GM23338 (cell line): ENCODE data around the gene WDR73. TPM values are rescaled to one million over a fixed set of nuclear protein-coding genes. Genes with fewer than 3 reads are reported as not detected.
A peak's percentile ranks its signal among the peaks of the same experiment; 100 is the strongest.

Experiments
- ATAC-seq: fragments of 200-7000 bp; cut with Tn5 transposase; 3 replicates; pipeline ENCODE4 v1.9.1; 2020
- DNase-seq: peaks from one replicate; pipeline ENCODE4 v3.0.0-alpha.2; 2015; ENCODE audit warnings: low spot score
- H2AFZ ChIP-seq: fragments of 200-600 bp; sonication (generic); 2 replicates; pipeline ENCODE4 v1.8.0; 2016; ENCODE audit warnings: antibody characterized with exemption, mild to moderate bottlenecking, moderate library complexity
- H3F3A ChIP-seq: fragments of 200-600 bp; sonication (generic); replicated peaks from 2 replicates; pipeline ENCODE4 v1.8.0; 2017; ENCODE audit warnings: antibody characterized with exemption, mixed run types, low read depth
- H3K27ac ChIP-seq: fragments of 200-600 bp; sonication (generic); 2 replicates; pipeline ENCODE4 v1.6.1; 2016; ENCODE audit warnings: low read depth
- H3K27me3 ChIP-seq: fragments of 200-600 bp; sonication (generic); 2 replicates; pipeline ENCODE4 v1.8.0; 2016; ENCODE audit warnings: mild to moderate bottlenecking, mixed run types, moderate library complexity; ENCODE audit not compliant: insufficient read depth
- H3K36me3 ChIP-seq: fragments of 200-600 bp; sonication (generic); 2 replicates; pipeline ENCODE4 v1.8.0; 2016; ENCODE audit warnings: mild to moderate bottlenecking; ENCODE audit not compliant: insufficient read depth
- H3K4me1 ChIP-seq: fragments of 200-600 bp; sonication (generic); 2 replicates; pipeline ENCODE4 v1.8.0; 2016; ENCODE audit warnings: mild to moderate bottlenecking, moderate library complexity; ENCODE audit not compliant: insufficient read depth
- H3K4me2 ChIP-seq: fragments of 200-600 bp; sonication (generic); 2 replicates; pipeline ENCODE4 v1.7.1; 2017; ENCODE audit warnings: mixed run types
- H3K4me3 ChIP-seq: fragments of 200-600 bp; sonication (generic); 2 replicates; pipeline ENCODE4 v1.6.1; 2016; ENCODE audit warnings: mixed run types
- H3K79me2 ChIP-seq: fragments of 200-600 bp; sonication (generic); replicated peaks from 2 replicates; pipeline ENCODE4 v1.8.0; 2017; ENCODE audit warnings: mild to moderate bottlenecking; ENCODE audit not compliant: insufficient read depth
- H3K9me2 ChIP-seq: fragments of 200-600 bp; sonication (generic); 2 replicates; pipeline ENCODE4 v1.8.0; 2017; ENCODE audit not compliant: insufficient read depth
- H4K20me1 ChIP-seq: fragments of 200-600 bp; sonication (generic); replicated peaks from 2 replicates; pipeline ENCODE4 v1.8.0; 2017; ENCODE audit warnings: mild to moderate bottlenecking; ENCODE audit not compliant: insufficient read depth
- H3K27ac Mint-ChIP-seq: 2 replicates; pipeline ENCODE4 v1.8.0; 2020; ENCODE audit warnings: inconsistent platforms, mild to moderate bottlenecking, moderate library complexity, mixed read lengths
- H3K27me3 Mint-ChIP-seq: 3 replicates; pipeline ENCODE4 v1.8.0; 2022; ENCODE audit warnings: low read depth, mild to moderate bottlenecking, moderate library complexity, mixed read lengths, inconsistent platforms; ENCODE audit not compliant: insufficient read depth, poor library complexity
- H3K36me3 Mint-ChIP-seq: 3 replicates; pipeline ENCODE4 v1.8.0; 2021; ENCODE audit warnings: low read depth, mild to moderate bottlenecking, inconsistent platforms, moderate library complexity, mixed read lengths
- H3K4me1 Mint-ChIP-seq: 3 replicates; pipeline ENCODE4 v1.8.0; 2020; ENCODE audit warnings: mild to moderate bottlenecking, inconsistent platforms, mixed read lengths
- H3K4me3 Mint-ChIP-seq: 3 replicates; pipeline ENCODE4 v1.8.0; 2021; ENCODE audit warnings: moderate library complexity, mild to moderate bottlenecking, inconsistent platforms, mixed read lengths
- H3K9me3 Mint-ChIP-seq: 3 replicates; pipeline ENCODE4 v1.8.0; 2020; ENCODE audit warnings: moderate library complexity, mild to moderate bottlenecking, inconsistent platforms, mixed read lengths
- CTCF ChIP-seq, 2 experiments: fragments of 200-600 bp in 1 of 2; sonication (generic) in 1 of 2; conservative IDR thresholded peaks; 2 replicates each; pipeline versions ENCODE4 v1.5.1 to v1.6.1; 2016 to 2017; ENCODE audit warnings: antibody characterized with exemption in 2 of 2, low read depth in 2 of 2, mild to moderate bottlenecking in 2 of 2, moderate library complexity in 1 of 2
- ETS1 ChIP-seq: IDR thresholded peaks from 2 replicates; pipeline ENCODE4 v1.6.1; 2016; ENCODE audit warnings: antibody characterized with exemption
- EZH2phosphoT487 ChIP-seq: fragments of 200-600 bp; sonication (generic); IDR thresholded peaks from one replicate; pipeline ENCODE4 v1.8.1; 2018; ENCODE audit warnings: antibody characterized with exemption; ENCODE audit not compliant: unreplicated experiment
- NANOG ChIP-seq: IDR thresholded peaks from 2 replicates; pipeline ENCODE4 v1.6.1; 2016; ENCODE audit warnings: antibody characterized with exemption, borderline replicate concordance
- REST ChIP-seq: IDR thresholded peaks from one replicate; pipeline ENCODE4 v1.6.1; 2018; ENCODE audit warnings: antibody characterized with exemption; ENCODE audit not compliant: unreplicated experiment
- STAT1 ChIP-seq: IDR thresholded peaks from one replicate; pipeline ENCODE4 v1.6.1; 2016; ENCODE audit warnings: antibody characterized with exemption; ENCODE audit not compliant: unreplicated experiment
- ZNF114 ChIP-seq: fragments of 250-450 bp; sonication (Bioruptor Pico); IDR thresholded peaks from 2 replicates; pipeline ENCODE4 v1.5.0; 2020; ENCODE audit warnings: mild to moderate bottlenecking, moderate library complexity
- ZNF331 ChIP-seq: fragments of 250-450 bp; sonication (Bioruptor Pico); IDR thresholded peaks from 2 replicates; pipeline ENCODE4 v1.5.0; 2020; ENCODE audit warnings: low read depth, mild to moderate bottlenecking, moderate library complexity
- polyA plus RNA-seq: library from polyadenylated mRNA; unstranded; fragments of >200 nt; fragmentation: Nextera tagmentation; extraction: Ambion mirVana; gene quantifications from 2 replicates; pipeline ENCODE4 v1.2.1, GENCODE V29; 2016
- total RNA-seq: library from RNA; depleted of rRNA; stranded (reverse); fragments of >200 nt; shearing (Covaris generic); gene quantifications from 2 replicates; pipeline ENCODE4 v1.2.3, GENCODE V29; 2014

The WDR73 gene
- total and polyA plus RNA-seq, 2 experiments from 2014 or later: 14.8 to 25.2 TPM

GRCh38 chr15:84598250-84598649 is 55.8 kb downstream of the WDR73 start (continued):
- no peak for TF ChIP-seq REST

- ATAC-seq (no peak), DNase-seq (no peak)
- Mint-ChIP-seq H3K27me3 (peaks cover 44% of the 10 kb centered on the region), H3K36me3 (peaks cover 23% of the 10 kb centered on the region), H3K27ac (no peak overlapping the region), H3K9me3 (peaks cover 26% of the 10 kb centered on the region), H3K4me3 (peak overlapping the region; percentile 62), H3K4me1 (peaks cover 40% of the 10 kb centered on the region)
- Histone ChIP-seq H3K4me2 (peak overlapping the region; percentile 32), H2AFZ (no peak overlapping the region), H3K9me2 (no peaks in the 10 kb centered on the region), H3F3A (peaks cover 8% of the 10 kb centered on the region), H3K4me3 (peak overlapping the region; percentile 31), H4K20me1 (no peaks in the 10 kb centered on the region), H3K27me3 (no peaks in the 10 kb centered on the region), H3K4me1 (peaks cover 15% of the 10 kb centered on the region), H3K27ac (no peak overlapping the region), H3K79me2 (peaks cover 13% of the 10 kb centered on the region), H3K36me3 (no peaks in the 10 kb centered on the region)
- TF ChIP-seq NANOG: no peak
- no peak for TF ChIP-seq ZNF114
- no peak for TF ChIP-seq REST
- TF ChIP-seq ETS1: no peak
- TF ChIP-seq ZNF331 (CRISPR knock-in tag): no peak
- no peak for TF ChIP-seq CTCF (conservative IDR thresholded peaks at IDR 0.05; ENCODE audit: low read depth in 2 of 2)
- no peak for TF ChIP-seq EZH2phosphoT487
- TF ChIP-seq STAT1: no peak
These were observed 56.8 kb downstream of the WDR73 start for GRCh38 chr15:84597296-84597695.
